Naive B cell (primary cell): ENCODE measurements around the gene RWDD2A. TPM values are rescaled to one million over a fixed set of nuclear protein-coding genes. Genes with fewer than 3 reads are reported as not detected.

Experiments used
- ATAC-seq, 2 donors: fragments of 150-1000 bp; cut with Tn5 transposase; 2 replicates each; pipeline ENCODE4 v1.10.0; 2021; ENCODE audit warnings: low read depth in 2 of 2, mild to moderate bottlenecking in 2 of 2, moderate library complexity in 2 of 2
- DNase-seq: peaks from one replicate; pipeline ENCODE4 v3.0.0; 2022
- H3K27ac Mint-ChIP-seq, 6 donors: one replicate each; pipeline ENCODE4 v1.8.0; 2020 to 2022; ENCODE audit warnings: mild to moderate bottlenecking in 6 of 6, mixed read lengths in 6 of 6, moderate library complexity in 5 of 6, inconsistent platforms in 2 of 6
- H3K27me3 Mint-ChIP-seq, 3 donors: one replicate each; pipeline ENCODE4 v1.8.0; 2021 to 2022; ENCODE audit warnings: mixed read lengths in 3 of 3, mild to moderate bottlenecking in 1 of 3
- H3K36me3 Mint-ChIP-seq, 2 donors: one replicate each; pipeline ENCODE4 v1.8.0; 2020 to 2022; ENCODE audit warnings: mixed read lengths in 2 of 2, inconsistent platforms in 1 of 2, mild to moderate bottlenecking in 1 of 2
- H3K4me1 Mint-ChIP-seq, 3 donors: one replicate each; pipeline ENCODE4 v1.8.0; 2020 to 2022; ENCODE audit warnings: mixed read lengths in 3 of 3, inconsistent platforms in 1 of 3, mild to moderate bottlenecking in 1 of 3, moderate library complexity in 1 of 3
- H3K4me3 Mint-ChIP-seq, 8 donors: one replicate each; pipeline ENCODE4 v1.8.0; 2020 to 2022; ENCODE audit warnings: mild to moderate bottlenecking in 8 of 8, mixed read lengths in 8 of 8, moderate library complexity in 8 of 8, inconsistent platforms in 2 of 8
- H3K9me3 Mint-ChIP-seq, 7 donors: one replicate each; pipeline ENCODE4 v1.8.0; 2020 to 2022; ENCODE audit warnings: mixed read lengths in 7 of 7, mild to moderate bottlenecking in 5 of 7, inconsistent platforms in 2 of 7, moderate library complexity in 1 of 7
- polyA plus RNA-seq, 6 donors: library from polyadenylated mRNA; unstranded; fragments of 300-500 nt; fragmentation: Illumina TruSeq; gene quantifications; one replicate each; pipeline ENCODE4 v1.2.3, GENCODE V29; 2021; ENCODE audit warnings: low read depth in 6 of 6

RWDD2A gene
- polyA plus RNA-seq, 6 donors from 2014 or later = 1.9 to 4.1 (median 2.5) TPM

DNA sequence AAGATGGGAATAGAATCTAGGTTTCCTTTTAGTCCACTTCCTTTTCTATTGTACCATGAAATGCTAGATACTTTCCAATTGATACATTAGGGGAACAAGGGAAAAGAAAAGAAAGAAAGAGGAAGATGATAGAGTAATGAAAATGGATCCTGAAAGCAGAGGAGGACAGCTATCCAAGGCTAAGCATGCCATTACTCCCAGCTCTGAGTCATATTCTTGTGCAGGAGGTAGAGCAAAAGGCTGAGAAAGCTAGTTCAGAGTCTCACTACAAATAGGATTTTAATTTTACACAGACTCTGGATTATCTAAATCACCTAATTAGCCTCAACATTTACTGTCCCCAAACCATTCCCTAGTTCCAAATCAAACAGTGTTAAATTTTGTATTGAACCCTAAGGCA, 23.6 kb downstream of the RWDD2A start:
- no peaks in the 10 kb centered on the region for H3K4me1 Mint-ChIP-seq
- peak overlapping the region in 1 of 6 donors; percentile 8 for H3K27ac Mint-ChIP-seq
- H3K27me3 Mint-ChIP-seq = peaks cover 19 to 29% (median 19%) of the 10 kb centered on the region in 3 donors
- H3K4me3 Mint-ChIP-seq = no peak overlapping the region
- ATAC-seq (no peak), DNase-seq (no peak)
- H3K9me3 Mint-ChIP-seq = no peaks in the 10 kb centered on the region
- H3K36me3 Mint-ChIP-seq = no peaks in the 10 kb centered on the region

DNA sequence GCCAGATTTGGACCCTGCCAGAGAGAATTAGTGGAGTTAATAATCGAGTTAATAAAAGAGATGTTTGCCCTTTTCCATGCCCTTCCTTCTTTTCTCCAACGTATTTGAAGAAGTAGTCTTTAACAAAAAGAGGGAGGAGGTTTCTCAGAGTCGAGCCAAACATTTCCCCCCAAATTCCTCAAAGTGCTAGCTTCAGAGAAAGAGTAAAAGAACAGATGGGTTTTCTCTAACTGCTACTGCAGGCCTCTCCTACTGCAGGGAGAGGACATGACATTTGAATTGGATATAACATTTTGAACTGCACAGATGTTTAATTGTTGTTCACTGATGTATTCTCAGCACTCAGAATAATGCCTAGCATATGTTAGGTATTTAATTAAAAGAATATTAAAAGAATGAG, 25.5 kb downstream of the RWDD2A start:
- H3K9me3 Mint-ChIP-seq = no peaks in the 10 kb centered on the region
- no peak overlapping the region for H3K4me3 Mint-ChIP-seq
- no peak overlapping the region for H3K27ac Mint-ChIP-seq
- H3K4me1 Mint-ChIP-seq = no peaks in the 10 kb centered on the region
- H3K36me3 Mint-ChIP-seq = no peaks in the 10 kb centered on the region
- peaks cover 11 to 19% (median 13%) of the 10 kb centered on the region in 3 donors for H3K27me3 Mint-ChIP-seq
- ATAC-seq (no peak), DNase-seq (no peak)

- H3K4me3 Mint-ChIP-seq = no peak overlapping the region
- ATAC-seq = no peak
- no peaks in the 10 kb centered on the region for H3K36me3 Mint-ChIP-seq
- H3K9me3 Mint-ChIP-seq = no peaks in the 10 kb centered on the region
- no peak overlapping the region for H3K27ac Mint-ChIP-seq
- no peaks in the 10 kb centered on the region for H3K4me1 Mint-ChIP-seq
- H3K27me3 Mint-ChIP-seq = peaks cover 5 to 8% (median 7%) of the 10 kb centered on the region in 3 donors
- no peak for DNase-seq
Observed at GRCh38 chr6:83220121-83220520, 27.0 kb downstream of the RWDD2A start.

- no peaks in the 10 kb centered on the region for H3K9me3 Mint-ChIP-seq
- no peak for ATAC-seq
- H3K4me1 Mint-ChIP-seq = no peaks in the 10 kb centered on the region
- no peak overlapping the region for H3K4me3 Mint-ChIP-seq
- DNase-seq = no peak
- no peaks in the 10 kb centered on the region for H3K36me3 Mint-ChIP-seq
- H3K27ac Mint-ChIP-seq = peak overlapping the region in 1 of 6 donors; percentile 2
- H3K27me3 Mint-ChIP-seq = peaks cover 5 to 8% (median 7%) of the 10 kb centered on the region in 3 donors
Observed at GRCh38 chr6:83221276-83221675, 28.1 kb downstream of the RWDD2A start.

DNA sequence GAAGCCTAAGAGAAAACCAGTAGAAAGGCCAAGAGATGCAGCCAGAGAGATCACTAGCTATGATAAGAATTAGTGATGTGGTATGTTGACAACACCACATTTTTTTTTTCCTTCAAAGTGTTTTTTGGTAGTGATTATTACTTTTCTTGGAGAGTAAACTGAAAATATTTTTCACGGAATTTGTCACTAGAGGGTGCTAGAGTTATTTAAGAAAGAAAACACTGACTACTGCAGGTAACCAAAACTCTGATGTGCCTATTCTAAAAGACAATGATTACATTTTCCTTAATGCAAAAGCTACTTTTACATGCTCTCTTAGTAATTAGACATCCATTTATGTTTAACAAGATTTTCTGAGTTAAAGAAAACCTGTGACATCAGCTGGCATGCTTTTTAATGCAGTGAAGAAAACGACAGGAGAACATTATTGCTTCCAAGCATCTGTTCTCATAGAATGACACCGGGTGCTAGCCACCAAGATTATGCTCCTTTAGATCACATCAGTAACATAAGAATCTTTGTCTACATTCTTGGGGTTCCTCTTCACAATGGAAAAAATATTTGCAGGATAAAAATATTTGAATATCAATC, 28.8 kb downstream of the RWDD2A start:
- H3K4me3 Mint-ChIP-seq = no peak overlapping the region
- no peak for DNase-seq
- peaks cover 5 to 8% (median 7%) of the 10 kb centered on the region in 3 donors for H3K27me3 Mint-ChIP-seq
- H3K9me3 Mint-ChIP-seq = no peaks in the 10 kb centered on the region
- no peak overlapping the region for H3K27ac Mint-ChIP-seq
- ATAC-seq = no peak
- H3K4me1 Mint-ChIP-seq = no peaks in the 10 kb centered on the region
- no peaks in the 10 kb centered on the region for H3K36me3 Mint-ChIP-seq

GRCh38 chr6:83226517-83226916, 33.4 kb downstream of the RWDD2A start:
- no peak for DNase-seq
- H3K4me3 Mint-ChIP-seq = no peak overlapping the region
- ATAC-seq = no peak
- no peaks in the 10 kb centered on the region for H3K9me3 Mint-ChIP-seq
- peaks cover 0 to 7% (median 0%) of the 10 kb centered on the region in 3 donors for H3K27me3 Mint-ChIP-seq
- H3K27ac Mint-ChIP-seq = no peak overlapping the region
- H3K36me3 Mint-ChIP-seq = no peaks in the 10 kb centered on the region
- H3K4me1 Mint-ChIP-seq = no peaks in the 10 kb centered on the region

GRCh38 chr6:83231146-83231545, 38.0 kb downstream of the RWDD2A start:
- no peak overlapping the region for H3K27ac Mint-ChIP-seq
- no peaks in the 10 kb centered on the region for H3K36me3 Mint-ChIP-seq
- peaks cover 6 to 17% (median 13%) of the 10 kb centered on the region in 3 donors for H3K27me3 Mint-ChIP-seq
- H3K9me3 Mint-ChIP-seq = no peaks in the 10 kb centered on the region
- DNase-seq (no peak), ATAC-seq (no peak)
- no peaks in the 10 kb centered on the region for H3K4me1 Mint-ChIP-seq
- H3K4me3 Mint-ChIP-seq = no peak overlapping the region

GRCh38 chr6:83247471-83247870, 54.3 kb downstream of the RWDD2A start:
- H3K27me3 Mint-ChIP-seq = peaks cover 10 to 32% (median 22%) of the 10 kb centered on the region in 3 donors
- no peak for ATAC-seq
- no peaks in the 10 kb centered on the region for H3K36me3 Mint-ChIP-seq
- H3K9me3 Mint-ChIP-seq = peaks cover 0 to 2% (median 0%) of the 10 kb centered on the region in 7 donors
- no peak overlapping the region for H3K4me3 Mint-ChIP-seq
- no peaks in the 10 kb centered on the region for H3K4me1 Mint-ChIP-seq
- no peak for DNase-seq
- H3K27ac Mint-ChIP-seq = no peak overlapping the region

Other genes starting within 250 kb of the RWDD2A start
- gene UBE3D, start 127.5 kb upstream of the RWDD2A start, polyA plus RNA-seq = 1 to 10 TPM; 1.4 to 4.6 (median 3.6) TPM
- gene DOP1A, start 125.7 kb upstream of the RWDD2A start, polyA plus RNA-seq = 1 to 10 TPM in 5 of 6 donors, under 1 TPM in 1; 0.14 to 7.7 (median 5.2) TPM
- gene PGM3, start 92 bp upstream of the RWDD2A start, polyA plus RNA-seq = 10 to 100 TPM in 3 of 6 donors, 1 to 10 TPM in 3; 8.0 to 12.6 (median 9.7) TPM
- gene ME1, start 237.7 kb downstream of the RWDD2A start, polyA plus RNA-seq = not detected